CD14-positive monocyte (primary cell): ENCODE measurements around the gene CDKN2C. TPM values are rescaled to one million over a fixed set of nuclear protein-coding genes. Genes with fewer than 3 reads are reported as not detected.

Experiments
- DNase-seq, 3 donors: peaks; one replicate each; pipeline ENCODE4 v3.0.0-alpha.2; 2011 to 2022
- H2AFZ ChIP-seq: 2 replicates; pipeline ENCODE4 v1.6.0; 2012; ENCODE audit warnings: mild to moderate bottlenecking, low read depth, low read length, inconsistent platforms; ENCODE audit not compliant: insufficient read depth, poor library complexity, severe bottlenecking
- H3K27ac ChIP-seq, 2 donors: 1 replicate in 1 of 2; 2 replicates in 1 of 2; pipeline ENCODE4 v1.5.1; 2012 to 2013; ENCODE audit warnings: low read length in 2 of 2, control low read depth in 1 of 2, inconsistent platforms in 1 of 2, low read depth in 1 of 2, mild to moderate bottlenecking in 1 of 2
- H3K27me3 ChIP-seq, 2 donors: one replicate each; pipeline versions ENCODE4 v1.6.0 to v1.6.1; 2011 to 2013; ENCODE audit warnings: low read length in 2 of 2; ENCODE audit not compliant: control insufficient read depth in 2 of 2, insufficient read depth in 2 of 2
- H3K36me3 ChIP-seq, 2 donors: replicated peaks in 1 of 2; 1 replicate in 1 of 2; 2 replicates in 1 of 2; pipeline versions ENCODE4 v1.5.1 to v1.6.1; 2012 to 2013; ENCODE audit warnings: low read length in 2 of 2, control low read depth in 1 of 2, inconsistent platforms in 1 of 2, mild to moderate bottlenecking in 1 of 2; ENCODE audit not compliant: insufficient read depth in 2 of 2, control insufficient read depth in 1 of 2
- H3K4me1 ChIP-seq, 2 donors: 1 replicate in 1 of 2; 2 replicates in 1 of 2; pipeline versions ENCODE4 v1.5.1 to v1.6.1; 2012 to 2013; ENCODE audit warnings: low read length in 2 of 2, control low read depth in 1 of 2, inconsistent platforms in 1 of 2, mild to moderate bottlenecking in 1 of 2, moderate library complexity in 1 of 2; ENCODE audit not compliant: insufficient read depth in 2 of 2, control insufficient read depth in 1 of 2
- H3K4me2 ChIP-seq: replicated peaks from 2 replicates; pipeline ENCODE3; 2012; ENCODE audit warnings: low read length, moderate library complexity, mild to moderate bottlenecking; ENCODE audit not compliant: poor library complexity, severe bottlenecking; ENCODE audit errors: extremely low read depth
- H3K4me3 ChIP-seq, 3 experiments: fragments of 200-600 bp in 1 of 3; sonication (generic) in 1 of 3; replicated peaks in 1 of 3; 1 replicate in 2 of 3; 2 replicates in 1 of 3; pipeline ENCODE4 v1.5.1; 2011 to 2013; ENCODE audit warnings: low read length in 3 of 3, mild to moderate bottlenecking in 3 of 3, control low read depth in 2 of 3, low read depth in 2 of 3, inconsistent platforms in 1 of 3, moderate library complexity in 1 of 3
- H3K79me2 ChIP-seq: 2 replicates; pipeline ENCODE4 v1.6.0; 2012; ENCODE audit warnings: mild to moderate bottlenecking, control low read depth, inconsistent platforms, low read length, moderate library complexity; ENCODE audit not compliant: insufficient read depth
- H3K9ac ChIP-seq: 2 replicates; pipeline ENCODE4 v1.6.0; 2017; ENCODE audit warnings: low read length, mild to moderate bottlenecking; ENCODE audit not compliant: insufficient read depth, poor library complexity, severe bottlenecking
- H3K9me3 ChIP-seq, 2 donors: replicated peaks in 1 of 2; 1 replicate in 1 of 2; 2 replicates in 1 of 2; pipeline versions ENCODE4 v1.5.1 to v1.6.1; 2012 to 2013; ENCODE audit warnings: low read length in 2 of 2, control low read depth in 1 of 2; ENCODE audit not compliant: control insufficient read depth in 1 of 2, insufficient read depth in 1 of 2
- H4K20me1 ChIP-seq: 2 replicates; pipeline ENCODE4 v1.6.0; 2012; ENCODE audit warnings: mild to moderate bottlenecking, low read length, control low read depth, moderate library complexity; ENCODE audit not compliant: insufficient read depth
- H3K27ac Mint-ChIP-seq, 7 donors: one replicate each; pipeline ENCODE4 v1.8.0; 2020; ENCODE audit warnings: mild to moderate bottlenecking in 7 of 7, mixed read lengths in 7 of 7, moderate library complexity in 6 of 7, inconsistent platforms in 2 of 7
- H3K27me3 Mint-ChIP-seq, 3 donors: one replicate each; pipeline ENCODE4 v1.8.0; 2021 to 2022; ENCODE audit warnings: low read depth in 3 of 3, mild to moderate bottlenecking in 3 of 3, mixed read lengths in 3 of 3, moderate library complexity in 3 of 3, inconsistent platforms in 1 of 3
- H3K36me3 Mint-ChIP-seq, 2 donors: one replicate each; pipeline ENCODE4 v1.8.0; 2020; ENCODE audit warnings: mixed read lengths in 2 of 2, inconsistent platforms in 1 of 2, mild to moderate bottlenecking in 1 of 2
- H3K4me1 Mint-ChIP-seq: one replicate; pipeline ENCODE4 v1.8.0; 2020; ENCODE audit warnings: mild to moderate bottlenecking, mixed read lengths
- H3K4me3 Mint-ChIP-seq, 2 donors: one replicate each; pipeline ENCODE4 v1.8.0; 2020; ENCODE audit warnings: mild to moderate bottlenecking in 2 of 2, mixed read lengths in 2 of 2, moderate library complexity in 1 of 2
- H3K9me3 Mint-ChIP-seq, 7 donors: one replicate each; pipeline ENCODE4 v1.8.0; 2020 to 2022; ENCODE audit warnings: mixed read lengths in 7 of 7, mild to moderate bottlenecking in 6 of 7, moderate library complexity in 6 of 7, inconsistent platforms in 2 of 7
- CTCF ChIP-seq: fragments of 200-600 bp; IDR thresholded peaks from one replicate; pipeline ENCODE4 v1.8.0; 2022; ENCODE audit warnings: antibody characterized with exemption, mild to moderate bottlenecking
- whole genome bisulfite sequencing: methylation state at CpG from one replicate; pipeline ENCODE4 v1.1.5; 2013; ENCODE audit warnings: missing lambda C conversion rate; ENCODE audit not compliant: insufficient coverage; 5-methylcytosine and 5-hydroxymethylcytosine counted together
- intact Hi-C, 2 donors: fragments of 100-400 bp; cut with micrococcal nuclease; formaldehyde crosslinking; loops; one replicate each; pipeline versions ENCODE4 v1.15.0 to v1.15.1; 2023
- polyA plus RNA-seq, 3 donors: library from polyadenylated mRNA; depleted of rRNA in 1 of 3; unstranded in 2 of 3; stranded (reverse) in 1 of 3; fragments of 300-500 nt in 2 of 3; fragments of >200 nt in 1 of 3; fragmentation: Illumina TruSeq in 2 of 3; gene quantifications; 1 replicate in 2 of 3; 2 replicates in 1 of 3; pipeline ENCODE4 v1.2.3, GENCODE V29; 2012 to 2021

Gene CDKN2C
- polyA plus RNA-seq, 3 donors, result 5.3 to 9.9 (median 7.4) TPM

GRCh38 chr1:50982611-50983010 lies 12.6 kb downstream of the CDKN2C start:
- TF ChIP-seq CTCF, result no peak

GRCh38 chr1:50983219-50983802 lies 13.3 kb downstream of the CDKN2C start:
- H3K9ac ChIP-seq, result no peak overlapping the region
- Mint-ChIP-seq H3K4me3 (peak overlapping the region in 1 of 2 donors; percentile 46), H3K4me1 (peaks cover 8% of the 10 kb centered on the region), H3K36me3 (peaks cover 4 to 12% of the 10 kb centered on the region in 2 donors), H3K9me3 (peaks cover 0 to 5% (median 0%) of the 10 kb centered on the region in 7 donors), H3K27ac (no peak overlapping the region), H3K27me3 (peaks cover 61 to 66% (median 62%) of the 10 kb centered on the region in 3 donors)
- no peak for DNase-seq
- H3K36me3 ChIP-seq, result no peaks in the 10 kb centered on the region
- no peak overlapping the region for H3K4me2 ChIP-seq
- H3K27ac ChIP-seq, result no peak overlapping the region
- no CpG with 5 or more reads among the region's 2 CpGs for WGBS
- intact Hi-C loops, result no loop called here
- no peak overlapping the region for H3K4me3 ChIP-seq
- H2AFZ ChIP-seq, result no peak overlapping the region
- H3K27me3 ChIP-seq, result peaks cover 74 to 88% of the 10 kb centered on the region in 2 donors
- H3K9me3 ChIP-seq, result peaks cover 0 to 6% of the 10 kb centered on the region in 2 donors
- H4K20me1 ChIP-seq, result no peaks in the 10 kb centered on the region
- H3K79me2 ChIP-seq, result no peaks in the 10 kb centered on the region
- peaks cover 8 to 9% of the 10 kb centered on the region in 2 donors for H3K4me1 ChIP-seq
- no peak for TF ChIP-seq CTCF

More at GRCh38 chr1:50982611-50983010, 12.6 kb downstream of the CDKN2C start:
- no peaks in the 10 kb centered on the region for H3K36me3 ChIP-seq
- H3K9me3 ChIP-seq, result peaks cover 0 to 9% of the 10 kb centered on the region in 2 donors
- peaks cover 0 to 8% (median 1%) of the 10 kb centered on the region in 7 donors for H3K9me3 Mint-ChIP-seq
- H3K27me3 ChIP-seq, result peaks cover 75 to 90% of the 10 kb centered on the region in 2 donors
- peaks cover 10% of the 10 kb centered on the region for H3K4me1 Mint-ChIP-seq
- H3K9ac ChIP-seq, result no peak overlapping the region
- no peak overlapping the region for H2AFZ ChIP-seq
- H3K27ac ChIP-seq, result no peak overlapping the region
- H3K27ac Mint-ChIP-seq, result no peak overlapping the region
- H3K27me3 Mint-ChIP-seq, result peaks cover 62 to 72% (median 66%) of the 10 kb centered on the region in 3 donors
- H3K4me1 ChIP-seq, result peaks cover 12 to 13% of the 10 kb centered on the region in 2 donors
- no peak for DNase-seq
- H3K79me2 ChIP-seq, result no peaks in the 10 kb centered on the region
- H3K4me3 ChIP-seq, result no peak overlapping the region
- intact Hi-C loops, result no loop called here
- H3K36me3 Mint-ChIP-seq, result peaks cover 5 to 12% of the 10 kb centered on the region in 2 donors
- H3K4me3 Mint-ChIP-seq, result peak overlapping the region in 1 of 2 donors; percentile 46
- H4K20me1 ChIP-seq, result no peaks in the 10 kb centered on the region
- no peak overlapping the region for H3K4me2 ChIP-seq
- WGBS, result no CpG with 5 or more reads among the region's 3 CpGs
